Activated T-helper 2 cell treated with anti-CD3 and anti-CD28 coated beads, Interferon-gamma antibody, Interleukin-2, Interleukin-4, amounts not matched to agents 10 μg/mL and 5 μg/mL and 100 μg/mL, durations not matched to agents 14 hours and 24 hours and 36 hours (primary cell): ENCODE results near the gene SLC16A9. TPM values are rescaled to one million over a fixed set of nuclear protein-coding genes. Genes with fewer than 3 reads are reported as not detected.
"Not testable (repeated sequence)": the region's sequence is repeated elsewhere in the genome, so short reads cannot be mapped to it uniquely, and the experiment has no call there.

Source experiments
- DNase-seq: peaks from one replicate; pipeline ENCODE4 v3.0.0; 2021; ENCODE audit warnings: low spot score
- H3K27ac Mint-ChIP-seq: one replicate; pipeline ENCODE4 v1.8.0; 2021; ENCODE audit warnings: mixed read lengths
- H3K27me3 Mint-ChIP-seq: one replicate; pipeline ENCODE4 v1.8.0; 2021; ENCODE audit warnings: low read depth, mixed read lengths
- H3K36me3 Mint-ChIP-seq: one replicate; pipeline ENCODE4 v1.8.0; 2021; ENCODE audit warnings: low read depth, mixed read lengths
- H3K4me1 Mint-ChIP-seq: one replicate; pipeline ENCODE4 v1.8.0; 2021; ENCODE audit warnings: low read depth, mixed read lengths
- H3K4me3 Mint-ChIP-seq: one replicate; pipeline ENCODE4 v1.8.0; 2021; ENCODE audit warnings: low read depth, mild to moderate bottlenecking, moderate library complexity, mixed read lengths
- H3K9me3 Mint-ChIP-seq: one replicate; pipeline ENCODE4 v1.8.0; 2021; ENCODE audit warnings: mixed read lengths
- intact Hi-C: fragments of 100-400 bp; cut with micrococcal nuclease; formaldehyde crosslinking; loops from one replicate; pipeline ENCODE4 v1.15.1; 2023
- total RNA-seq: library from RNA; stranded (reverse); gene quantifications from 2 replicates; pipeline ENCODE4 v1.2.3, GENCODE V29; 2022

SLC16A9 gene
- total RNA-seq, 1 donor from 2014 or later = 1.9 TPM

DNA sequence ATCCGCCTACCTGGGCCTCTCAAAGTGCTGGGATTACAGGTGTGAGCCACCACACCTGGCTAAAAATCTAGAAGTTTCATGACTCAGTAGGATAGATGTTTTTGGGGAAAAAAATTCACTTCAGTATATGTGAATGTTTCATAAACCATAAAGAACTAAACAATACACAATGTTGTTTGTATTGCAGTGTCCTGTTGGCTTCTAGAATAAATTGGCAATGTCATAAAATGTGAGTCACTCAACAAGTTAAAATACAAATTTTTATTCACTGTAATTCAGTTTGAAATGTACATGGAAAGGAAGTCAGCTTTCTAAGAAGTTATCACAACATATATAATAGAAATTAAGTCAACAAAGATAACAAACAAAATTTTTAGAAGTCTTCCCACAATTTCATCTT lies 27.1 kb upstream of the SLC16A9 start:
- Mint-ChIP-seq H3K9me3 (no peaks in the 10 kb centered on the region), H3K27me3 (peaks cover 7% of the 10 kb centered on the region), H3K4me3 (no peak overlapping the region), H3K4me1 (peaks cover 3% of the 10 kb centered on the region), H3K27ac (no peak overlapping the region), H3K36me3 (no peaks in the 10 kb centered on the region)
- intact Hi-C loops = no loop called here
- no peak for DNase-seq

DNA sequence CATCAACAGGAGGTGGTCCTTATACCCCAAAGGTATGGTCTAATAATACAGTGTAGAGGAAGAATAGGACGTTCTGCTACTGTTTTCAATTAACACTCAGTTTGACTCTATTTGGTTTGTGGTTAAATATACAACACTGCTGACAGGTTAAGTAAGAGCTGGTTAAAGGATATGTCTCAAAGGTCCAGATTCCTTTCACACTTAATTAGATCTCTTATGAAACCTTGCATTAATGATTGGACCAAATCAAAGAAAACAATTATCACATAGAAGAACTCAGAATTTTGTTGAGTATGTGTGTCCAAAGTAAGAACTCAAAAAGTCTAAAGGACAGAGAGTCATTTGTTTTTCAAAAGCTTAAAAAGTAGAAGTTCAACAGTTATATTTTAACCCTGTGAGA lies 25.6 kb upstream of the SLC16A9 start:
- peaks cover 3% of the 10 kb centered on the region for H3K4me1 Mint-ChIP-seq
- H3K9me3 Mint-ChIP-seq = no peaks in the 10 kb centered on the region
- H3K27me3 Mint-ChIP-seq = peaks cover 9% of the 10 kb centered on the region
- H3K36me3 Mint-ChIP-seq = no peaks in the 10 kb centered on the region
- H3K27ac Mint-ChIP-seq = no peak overlapping the region
- intact Hi-C loops = no loop called here
- no peak for DNase-seq
- H3K4me3 Mint-ChIP-seq = no peak overlapping the region

DNA sequence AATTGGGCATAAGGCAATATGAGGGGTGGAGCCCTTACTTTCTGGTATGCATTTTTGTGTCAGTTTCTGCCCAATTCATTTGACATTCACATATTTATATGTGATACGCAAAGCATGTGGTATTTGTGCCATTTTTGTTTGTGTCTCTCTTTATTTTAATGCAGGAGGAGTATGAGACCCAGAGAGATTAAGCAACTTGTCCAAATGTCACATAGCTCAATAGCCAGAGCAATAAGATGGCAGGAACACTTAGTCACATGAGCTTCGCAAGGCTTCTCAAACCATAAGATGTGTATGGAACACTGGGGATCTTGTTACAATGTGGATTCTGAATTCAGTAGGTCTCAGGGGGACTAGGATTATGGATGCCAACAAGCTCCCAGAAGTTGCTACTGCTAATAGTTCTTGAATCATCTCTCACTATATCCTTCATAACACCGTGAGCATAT lies 24.4 kb upstream of the SLC16A9 start:
- Mint-ChIP-seq H3K4me1 (peaks cover 3% of the 10 kb centered on the region), H3K9me3 (no peaks in the 10 kb centered on the region), H3K36me3 (no peaks in the 10 kb centered on the region), H3K4me3 (no peak overlapping the region), H3K27me3 (peaks cover 9% of the 10 kb centered on the region), H3K27ac (no peak overlapping the region)
- DNase-seq = no peak
- intact Hi-C loops = no loop called here

DNA sequence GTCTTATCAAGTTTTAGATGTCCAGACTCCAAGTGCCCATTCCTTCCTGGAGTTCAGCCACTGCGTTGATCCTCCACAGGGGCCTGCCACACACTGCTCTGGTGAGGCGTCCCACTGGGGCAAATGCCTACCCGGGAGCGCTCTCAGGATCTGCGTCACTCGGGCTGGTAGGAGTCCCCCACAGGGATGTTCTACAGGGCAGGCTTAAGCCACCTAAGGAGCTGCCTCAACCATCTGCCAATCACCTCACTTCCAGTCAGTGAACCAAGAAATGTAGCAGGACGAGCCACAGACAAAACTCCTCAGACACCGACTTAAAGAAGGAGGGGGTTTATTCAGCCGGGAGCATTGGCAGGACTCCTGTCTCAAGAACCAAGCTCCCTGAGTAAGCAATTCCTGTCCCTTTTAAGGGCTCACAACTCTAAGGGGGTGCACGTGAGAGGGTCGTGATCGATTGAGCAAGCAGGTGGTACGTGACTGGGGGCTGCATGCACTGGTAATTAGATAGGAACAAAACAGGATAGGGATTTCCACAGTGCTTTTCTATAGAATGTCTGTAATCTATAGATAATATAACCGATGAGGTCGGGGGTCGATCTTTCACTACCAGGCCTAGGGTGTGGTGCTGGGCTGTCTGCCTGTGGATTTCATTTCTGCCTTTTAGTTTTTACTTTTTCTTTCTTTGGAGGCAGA lies 23.8 kb upstream of the SLC16A9 start:
- H3K9me3 Mint-ChIP-seq, H3K36me3 Mint-ChIP-seq, intact Hi-C loops, DNase-seq, H3K4me1 Mint-ChIP-seq, H3K27me3 Mint-ChIP-seq, H3K4me3 Mint-ChIP-seq, H3K27ac Mint-ChIP-seq: not testable (repeated sequence)

DNA sequence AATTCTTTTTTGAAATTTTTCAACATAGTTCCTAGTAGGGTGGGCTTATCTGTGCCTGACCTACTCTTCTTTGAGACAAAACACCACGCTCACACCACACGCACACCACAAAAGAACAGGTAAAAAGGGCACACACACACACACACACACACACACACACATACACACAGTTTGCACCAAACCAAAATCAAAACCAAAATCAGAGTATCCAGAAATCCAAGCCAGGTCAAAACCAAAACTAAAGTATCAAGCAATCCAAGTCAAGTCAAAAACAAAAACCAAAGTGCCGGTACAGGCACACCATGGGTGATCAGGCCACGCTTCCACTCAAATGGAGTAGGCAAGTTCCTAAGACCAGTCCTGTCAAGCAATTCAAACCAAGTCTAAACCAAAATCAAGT lies 23.2 kb upstream of the SLC16A9 start:
- H3K27ac Mint-ChIP-seq, DNase-seq, H3K9me3 Mint-ChIP-seq, H3K4me1 Mint-ChIP-seq, H3K27me3 Mint-ChIP-seq, intact Hi-C loops, H3K36me3 Mint-ChIP-seq, H3K4me3 Mint-ChIP-seq: not testable (repeated sequence)

DNA sequence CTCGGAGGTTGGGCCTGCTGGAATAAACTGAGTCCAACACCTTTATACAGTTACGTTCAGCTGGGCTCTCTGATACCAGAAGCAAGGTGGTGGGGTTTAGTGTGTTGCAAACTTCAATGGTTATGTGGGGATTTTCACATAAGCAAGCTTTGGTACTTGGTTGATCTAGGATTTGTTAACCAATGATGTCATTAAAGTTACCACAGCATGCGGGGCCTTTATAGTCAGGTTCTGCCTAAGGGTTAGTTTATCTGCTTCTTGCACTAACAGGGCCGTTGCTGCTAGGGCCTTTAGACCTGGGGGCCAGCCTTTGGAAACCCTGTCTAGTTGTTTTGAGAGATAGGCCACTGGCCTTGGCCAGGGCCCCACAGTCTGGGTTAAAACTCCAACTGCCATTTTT lies 19.5 kb upstream of the SLC16A9 start:
- H3K36me3 Mint-ChIP-seq = not testable (repeated sequence)

DNA sequence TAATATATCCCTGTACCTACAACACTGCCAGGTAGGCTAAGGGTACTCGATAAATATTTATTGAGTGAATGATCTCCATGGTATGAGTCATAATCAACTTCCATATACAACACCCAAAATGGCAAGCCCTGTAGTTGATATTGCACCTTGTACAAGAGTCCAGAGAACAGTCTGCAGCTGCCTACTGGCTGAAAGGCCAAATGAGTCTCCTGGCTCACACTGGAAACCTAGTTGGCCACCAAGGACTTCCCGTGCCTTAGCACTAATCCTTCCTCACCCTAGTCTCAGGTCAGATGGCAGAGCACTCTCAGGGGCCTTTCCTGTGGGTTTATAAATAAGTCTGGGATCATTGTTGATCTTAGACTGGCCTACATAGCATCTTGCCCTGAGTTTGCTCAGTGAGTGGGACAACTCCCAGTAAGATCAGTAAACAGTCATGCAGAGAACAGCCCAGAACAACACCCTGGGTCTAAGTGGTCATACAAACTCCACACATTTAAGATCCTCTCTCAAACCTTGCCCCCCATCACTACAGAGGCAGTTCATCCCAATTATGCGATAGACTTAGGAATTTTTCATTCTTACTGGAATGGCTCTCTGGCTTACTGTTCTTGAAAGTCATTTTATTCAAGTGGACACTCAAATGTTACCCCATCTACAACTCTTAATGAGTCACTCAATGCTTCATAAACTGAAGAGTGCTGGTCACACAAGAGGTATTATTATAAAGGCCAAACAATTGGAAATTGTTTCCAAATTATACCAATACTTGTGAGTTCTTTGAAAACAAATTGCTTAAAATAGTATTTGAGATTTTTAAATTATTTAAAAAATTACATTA lies 14.7 kb upstream of the SLC16A9 start:
- Mint-ChIP-seq H3K27me3 (peaks cover 7% of the 10 kb centered on the region), H3K4me3 (no peak overlapping the region), H3K4me1 (no peaks in the 10 kb centered on the region), H3K27ac (no peak overlapping the region), H3K36me3 (no peaks in the 10 kb centered on the region), H3K9me3 (no peaks in the 10 kb centered on the region)
- intact Hi-C loops = no loop called here
- DNase-seq = no peak

More for the DNA sequence above, 19.5 kb upstream of the SLC16A9 start:
- intact Hi-C loops, H3K27me3 Mint-ChIP-seq, H3K4me1 Mint-ChIP-seq, H3K4me3 Mint-ChIP-seq, H3K27ac Mint-ChIP-seq, H3K9me3 Mint-ChIP-seq, DNase-seq: not testable (repeated sequence)

DNA sequence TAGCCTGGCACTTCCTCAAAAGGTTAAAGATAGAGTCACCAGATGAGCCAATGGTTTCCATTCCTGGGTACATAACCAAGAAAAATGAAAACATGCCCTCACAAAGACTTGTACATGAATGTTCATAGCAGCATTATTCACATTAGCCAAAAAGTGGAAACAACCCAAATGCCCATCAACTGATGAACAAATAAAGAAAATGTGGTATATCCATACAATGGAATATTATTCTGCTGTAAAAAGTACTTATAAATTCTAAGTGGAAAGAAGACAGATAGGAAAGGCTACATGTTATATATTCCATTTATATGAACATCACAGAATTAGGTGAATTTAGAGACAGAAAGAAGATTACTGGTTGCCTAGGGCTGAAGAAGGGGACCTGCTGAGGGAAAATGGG lies 10.7 kb upstream of the SLC16A9 start:
- H3K9me3 Mint-ChIP-seq = no peaks in the 10 kb centered on the region
- peaks cover 21% of the 10 kb centered on the region for H3K27me3 Mint-ChIP-seq
- no peaks in the 10 kb centered on the region for H3K4me1 Mint-ChIP-seq
- intact Hi-C loops = no loop called here
- no peak for DNase-seq
- no peak overlapping the region for H3K27ac Mint-ChIP-seq
- H3K36me3 Mint-ChIP-seq = no peaks in the 10 kb centered on the region
- no peak overlapping the region for H3K4me3 Mint-ChIP-seq

DNA sequence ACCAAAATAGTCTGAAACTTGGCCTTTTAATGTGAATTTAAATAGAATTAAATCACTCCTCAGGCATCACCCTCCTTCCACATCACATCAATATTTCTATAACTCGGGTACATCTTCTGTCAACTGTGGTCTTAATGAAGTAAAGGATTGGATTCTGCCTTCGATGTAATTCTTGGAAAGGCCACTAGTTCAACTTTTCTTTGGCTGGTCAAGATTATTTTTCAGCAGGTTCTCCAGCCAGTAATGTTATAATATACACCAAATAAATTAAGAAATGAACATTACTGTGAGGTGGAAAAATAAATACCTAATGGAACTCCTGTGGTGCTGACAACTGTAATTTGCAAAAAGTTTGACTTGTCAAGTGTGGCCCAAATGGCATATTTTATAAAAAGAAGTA lies 9.7 kb upstream of the SLC16A9 start:
- H3K27me3 Mint-ChIP-seq = peaks cover 26% of the 10 kb centered on the region
- no peak overlapping the region for H3K27ac Mint-ChIP-seq
- no peaks in the 10 kb centered on the region for H3K9me3 Mint-ChIP-seq
- H3K4me1 Mint-ChIP-seq = no peaks in the 10 kb centered on the region
- no peak overlapping the region for H3K4me3 Mint-ChIP-seq
- intact Hi-C loops = no loop called here
- H3K36me3 Mint-ChIP-seq = no peaks in the 10 kb centered on the region
- DNase-seq = no peak

DNA sequence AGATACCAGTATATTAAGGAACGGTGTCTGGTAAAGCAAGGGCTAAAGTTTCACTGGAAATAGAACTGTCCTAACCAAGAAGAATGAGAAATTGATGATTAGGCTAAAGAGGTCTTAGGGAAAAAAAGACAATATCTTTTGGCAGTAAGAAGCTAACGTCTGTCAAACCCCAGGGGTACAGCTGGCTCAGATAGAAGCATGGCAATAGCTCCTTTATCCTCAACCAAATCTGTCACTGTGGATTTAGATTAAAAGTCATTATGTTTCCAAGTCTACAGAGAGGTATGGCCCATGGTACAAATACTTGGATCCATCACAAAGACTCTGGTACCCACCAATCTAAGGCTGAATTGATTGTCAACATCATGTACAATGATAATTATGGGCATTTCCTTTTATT lies 8.6 kb upstream of the SLC16A9 start:
- Mint-ChIP-seq H3K27me3 (peaks cover 35% of the 10 kb centered on the region), H3K36me3 (no peaks in the 10 kb centered on the region), H3K9me3 (no peaks in the 10 kb centered on the region), H3K27ac (no peak overlapping the region), H3K4me3 (no peak overlapping the region), H3K4me1 (no peaks in the 10 kb centered on the region)
- intact Hi-C loops = no loop called here
- no peak for DNase-seq

DNA sequence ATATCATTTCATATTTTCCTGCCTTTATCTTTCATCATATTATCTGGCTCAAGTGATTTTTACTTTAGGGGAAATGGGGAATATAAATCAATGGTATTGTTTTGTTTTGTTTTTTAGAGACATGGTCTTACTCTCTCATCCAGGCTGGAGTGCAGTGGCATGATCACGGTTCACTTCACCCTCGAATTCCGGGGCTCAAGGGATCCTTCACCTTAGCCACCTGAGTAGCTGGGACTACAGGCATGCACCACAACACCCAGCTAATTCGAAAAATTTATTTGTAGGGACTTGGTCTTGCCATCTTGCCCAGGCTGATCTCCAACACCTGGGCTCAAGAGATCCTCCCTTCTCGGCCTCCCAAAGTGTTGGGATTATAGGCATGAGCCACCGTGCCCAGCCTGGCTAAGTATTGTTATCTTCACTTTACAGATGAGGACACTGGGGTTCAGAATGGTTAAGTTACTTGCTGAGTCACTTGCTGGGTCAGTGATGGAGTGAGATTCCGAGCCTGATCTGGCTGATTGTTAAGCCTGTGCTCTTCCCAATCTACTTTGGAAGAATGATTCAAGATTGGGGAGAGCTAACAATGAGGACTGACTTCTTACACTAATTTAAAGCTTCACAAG lies 3.7 kb upstream of the SLC16A9 start:
- H3K27me3 Mint-ChIP-seq = peaks cover 59% of the 10 kb centered on the region
- no peak for DNase-seq
- no peak overlapping the region for H3K4me3 Mint-ChIP-seq
- H3K4me1 Mint-ChIP-seq = peaks cover 3% of the 10 kb centered on the region
- intact Hi-C loops = no loop called here
- H3K36me3 Mint-ChIP-seq = no peaks in the 10 kb centered on the region
- H3K27ac Mint-ChIP-seq = no peak overlapping the region
- no peaks in the 10 kb centered on the region for H3K9me3 Mint-ChIP-seq

DNA sequence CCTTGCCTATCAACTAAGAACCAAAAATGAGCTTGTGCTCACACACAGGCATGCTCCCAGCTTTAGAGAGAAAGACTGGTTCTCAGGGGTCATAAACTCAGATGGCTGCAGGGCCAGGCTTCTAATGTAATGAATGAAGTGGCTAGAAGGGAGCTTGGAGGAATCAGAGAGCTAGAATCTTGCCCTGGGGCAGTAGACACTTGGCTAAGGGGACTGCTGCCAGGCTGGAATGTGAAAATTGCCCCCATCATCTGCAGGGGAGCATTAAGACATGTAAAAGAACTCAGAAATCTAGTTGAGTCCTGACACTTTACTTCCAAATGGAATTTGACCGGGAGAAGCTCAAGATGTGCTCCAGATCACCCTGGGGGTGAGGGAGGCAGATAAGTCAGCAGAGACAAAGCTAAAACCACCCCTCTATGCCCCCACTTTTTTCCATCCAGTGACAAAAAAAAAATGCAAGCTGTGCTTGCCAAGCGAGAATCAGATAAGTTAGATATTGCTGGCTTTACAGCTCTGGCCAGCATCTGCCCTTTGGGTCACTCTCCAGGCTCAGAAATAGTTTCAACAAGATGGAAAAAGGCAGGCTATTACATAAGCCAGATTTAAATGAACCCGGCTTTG lies 2.3 kb upstream of the SLC16A9 start:
- H3K27ac Mint-ChIP-seq = no peak overlapping the region
- intact Hi-C loops = no loop called here
- peaks cover 3% of the 10 kb centered on the region for H3K4me1 Mint-ChIP-seq
- H3K9me3 Mint-ChIP-seq = no peaks in the 10 kb centered on the region
- no peaks in the 10 kb centered on the region for H3K36me3 Mint-ChIP-seq
- H3K27me3 Mint-ChIP-seq = peaks cover 64% of the 10 kb centered on the region
- no peak for DNase-seq
- no peak overlapping the region for H3K4me3 Mint-ChIP-seq
